Dedifferentiated amniotic fluid mesenchymal stem cell (primary cell): ENCODE measurements around the gene PCDH18.
A peak's percentile ranks its signal among the peaks of the same experiment; 100 is the strongest.
"Not testable (repeated sequence)": the region's sequence is repeated elsewhere in the genome, so short reads cannot be mapped to it uniquely, and the experiment has no call there.

Source experiments
- DNase-seq: peaks from one replicate; pipeline ENCODE4 v3.0.0-alpha.2; 2016; ENCODE audit errors: extremely low spot score

PCDH18 gene

DNA sequence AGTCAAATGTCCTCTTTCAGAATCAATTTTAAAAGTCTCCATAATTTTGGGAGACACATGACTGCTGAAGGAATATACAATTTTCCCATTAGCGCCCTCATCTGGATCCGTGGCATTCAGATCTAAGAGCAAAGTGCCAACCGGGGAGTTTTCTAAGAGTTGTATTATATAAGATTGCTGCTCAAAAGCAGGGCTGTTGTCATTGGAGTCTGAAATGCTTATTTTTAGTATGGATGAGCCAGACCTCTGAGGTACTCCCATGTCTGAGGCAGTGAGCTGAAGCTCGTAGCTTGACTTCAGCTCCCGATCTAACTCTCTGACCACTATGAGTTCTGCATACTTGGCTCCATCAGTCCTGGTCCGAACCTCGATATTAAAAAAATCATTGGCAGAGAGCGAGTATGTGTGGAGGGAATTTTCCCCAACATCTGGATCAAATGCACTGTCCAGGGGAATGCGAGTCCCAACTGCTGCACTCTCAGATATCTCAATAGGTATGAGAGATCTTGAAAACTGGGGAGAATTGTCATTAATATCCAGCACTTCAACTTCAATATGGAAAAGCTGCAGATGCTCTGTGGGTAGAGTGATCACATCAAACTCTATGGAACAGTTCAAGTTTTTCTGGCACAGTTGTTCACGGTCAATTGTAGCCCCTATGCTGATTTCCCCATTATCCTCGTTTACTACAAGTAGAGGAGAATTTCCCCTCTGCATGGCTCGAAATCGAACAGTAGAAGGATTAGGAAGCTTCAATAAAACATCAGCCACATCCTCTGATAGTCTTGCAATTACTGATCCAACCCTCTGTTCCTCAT is 917 bp downstream of the PCDH18 start:
- peak; percentile 77 for DNase-seq

GRCh38 chr4:137530176-137530575 is 2.1 kb downstream of the PCDH18 start:
- DNase-seq = no peak

- DNase-seq = no peak
Measured at GRCh38 chr4:137529432-137529831, 2.9 kb downstream of the PCDH18 start.

- no peak for DNase-seq
Measured at GRCh38 chr4:137528673-137529072, 3.6 kb downstream of the PCDH18 start.

DNA sequence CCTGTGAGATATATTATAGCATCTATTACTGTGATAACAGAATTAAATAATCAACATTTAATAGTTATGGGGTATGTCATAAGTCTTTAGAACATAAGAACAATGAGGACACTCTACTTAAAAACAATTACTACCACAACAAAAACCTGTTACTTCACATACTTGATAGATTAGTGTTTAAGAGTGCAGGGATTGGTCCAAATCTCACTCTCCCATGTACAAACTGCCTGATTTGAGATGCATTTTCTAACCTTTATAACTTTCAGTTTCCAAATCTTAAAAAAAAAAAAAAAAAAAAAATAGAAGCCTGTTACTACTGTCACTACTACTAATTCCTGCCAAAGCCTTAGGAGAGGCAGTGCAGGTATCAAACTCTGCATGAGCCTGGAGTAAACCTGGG is 5.6 kb downstream of the PCDH18 start:
- no peak for DNase-seq

GRCh38 chr4:137524725-137525369 is 7.4 kb downstream of the PCDH18 start:
- no peak for DNase-seq

DNA sequence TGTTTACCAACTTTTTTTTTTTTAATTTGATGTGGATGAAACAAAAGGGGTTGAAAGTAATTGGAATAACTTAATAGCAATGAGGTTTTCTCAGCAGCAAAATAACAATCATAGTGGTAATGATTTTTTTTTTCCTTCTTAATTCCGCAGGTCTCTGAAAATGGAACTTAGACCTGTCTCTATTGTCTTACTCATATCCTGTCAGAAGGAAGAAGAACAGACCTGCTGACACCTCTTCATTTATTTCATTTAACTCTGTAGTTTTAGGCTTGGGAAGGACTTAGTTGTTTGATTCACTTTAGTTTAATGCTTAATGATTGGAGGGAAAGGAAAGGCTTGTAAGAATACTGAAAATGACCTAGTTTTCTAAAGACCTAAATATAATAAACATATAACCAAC is 9.0 kb downstream of the PCDH18 start:
- DNase-seq = no peak

- DNase-seq = no peak
Measured at GRCh38 chr4:137521053-137521452, 11.2 kb downstream of the PCDH18 start.

GRCh38 chr4:137519406-137519805 is 12.9 kb downstream of the PCDH18 start:
- DNase-seq = peak; percentile 85

GRCh38 chr4:137517323-137517722 is 15.0 kb downstream of the PCDH18 start:
- not testable (repeated sequence) for DNase-seq

DNA sequence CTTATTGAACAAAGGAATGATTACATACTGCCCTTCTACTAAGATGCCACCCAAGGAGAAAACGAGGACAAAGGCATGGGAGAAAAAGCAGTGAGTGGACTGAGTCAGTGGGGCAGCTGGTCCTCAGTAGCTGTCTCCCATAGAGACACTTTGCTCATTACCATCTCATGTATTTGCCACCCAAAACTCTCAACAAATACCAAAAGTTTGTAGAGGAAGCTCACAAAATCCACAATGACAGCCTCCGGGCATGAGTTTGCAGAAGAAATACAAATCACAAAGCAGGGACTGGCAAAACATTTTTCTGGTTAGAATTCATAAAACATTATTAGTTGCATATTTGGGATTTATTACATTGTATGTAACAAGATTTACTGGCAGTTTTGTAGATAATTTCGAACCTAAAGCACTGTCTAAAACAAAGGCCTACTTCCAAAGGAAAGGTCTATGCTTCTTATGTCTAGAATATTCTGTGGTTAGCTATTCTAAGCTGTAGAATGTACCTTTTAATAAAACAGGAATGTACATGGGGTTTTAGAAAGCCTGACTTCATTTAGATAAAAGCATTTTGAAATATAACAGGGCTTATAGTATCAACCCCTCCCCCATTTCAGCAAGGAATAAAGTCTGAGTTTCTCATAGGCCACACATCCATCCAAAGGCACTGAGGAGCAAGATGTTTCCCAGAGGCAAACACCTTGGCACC is 17.7 kb downstream of the PCDH18 start:
- DNase-seq = no peak

DNA sequence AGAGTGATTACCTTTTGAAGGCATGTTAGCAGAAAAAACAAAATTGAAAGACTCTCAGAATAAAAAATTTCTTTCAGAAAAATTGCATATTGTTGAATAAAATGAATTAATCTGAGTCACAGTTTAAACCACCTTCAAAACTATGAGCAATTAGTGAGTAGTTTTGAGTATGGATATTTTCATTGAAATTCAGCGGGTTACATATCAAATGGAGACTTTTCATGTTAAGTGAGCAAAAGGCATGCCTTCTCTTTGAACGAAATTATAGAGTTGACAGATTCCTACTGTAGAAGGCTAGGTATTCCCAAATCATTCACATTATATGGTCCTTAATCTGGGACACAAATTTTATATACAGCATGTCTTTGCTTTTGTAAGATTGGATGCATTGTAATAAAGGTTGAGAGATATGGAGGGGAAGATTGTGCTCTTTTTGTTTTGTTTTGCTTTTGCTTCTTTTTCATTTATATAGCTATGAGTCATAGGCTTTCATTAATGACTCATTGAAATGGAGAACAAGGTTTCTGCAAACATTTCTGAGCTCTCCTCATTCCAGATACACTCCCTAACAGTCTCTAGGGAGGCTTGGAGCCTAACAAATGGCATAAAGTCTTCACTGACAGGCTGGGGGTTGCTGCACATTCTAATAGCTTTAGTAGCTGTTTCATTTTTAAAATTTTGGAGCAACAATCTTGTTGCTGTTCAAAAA is 21.6 kb downstream of the PCDH18 start:
- DNase-seq = peak; percentile 96

GRCh38 chr4:137509855-137510282 is 22.4 kb downstream of the PCDH18 start:
- peak; percentile 12 for DNase-seq

GRCh38 chr4:137502339-137503129 is 29.8 kb downstream of the PCDH18 start:
- no peak for DNase-seq

GRCh38 chr4:137496267-137496666 is 36.0 kb downstream of the PCDH18 start:
- not testable (repeated sequence) for DNase-seq

- no peak for DNase-seq
Measured at GRCh38 chr4:137495578-137495977, 36.7 kb downstream of the PCDH18 start.

DNA sequence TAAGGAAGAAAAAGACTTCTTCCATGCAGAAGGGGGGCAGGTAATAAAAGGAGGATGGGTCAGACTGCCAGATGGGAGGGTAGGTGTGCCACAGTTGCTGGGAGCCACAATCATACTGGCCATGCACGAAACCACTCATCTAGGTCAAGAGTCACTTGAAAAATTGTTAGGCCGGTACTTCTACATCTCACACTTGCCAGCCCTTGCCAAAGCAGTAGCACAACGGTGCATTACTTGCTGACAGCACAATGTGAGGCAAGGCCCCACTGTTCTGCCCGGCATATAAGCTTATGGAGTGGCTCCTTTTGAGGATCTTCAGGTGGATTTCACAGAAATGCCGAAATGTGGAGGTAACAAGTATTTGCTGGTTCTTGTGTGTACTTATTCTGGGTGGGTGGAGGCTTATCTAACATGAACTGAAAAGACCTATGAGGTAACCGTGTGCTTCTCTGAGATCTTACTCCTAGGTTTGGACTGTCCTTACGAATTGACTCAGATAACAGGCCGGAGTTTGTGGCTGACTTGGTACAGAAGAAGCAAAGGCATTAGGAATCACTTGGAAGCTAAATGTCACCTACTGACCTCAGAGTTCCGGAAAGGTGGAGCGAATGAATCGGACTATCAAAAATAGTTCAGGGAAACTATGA is 48.9 kb downstream of the PCDH18 start:
- DNase-seq = not testable (repeated sequence)

DNA sequence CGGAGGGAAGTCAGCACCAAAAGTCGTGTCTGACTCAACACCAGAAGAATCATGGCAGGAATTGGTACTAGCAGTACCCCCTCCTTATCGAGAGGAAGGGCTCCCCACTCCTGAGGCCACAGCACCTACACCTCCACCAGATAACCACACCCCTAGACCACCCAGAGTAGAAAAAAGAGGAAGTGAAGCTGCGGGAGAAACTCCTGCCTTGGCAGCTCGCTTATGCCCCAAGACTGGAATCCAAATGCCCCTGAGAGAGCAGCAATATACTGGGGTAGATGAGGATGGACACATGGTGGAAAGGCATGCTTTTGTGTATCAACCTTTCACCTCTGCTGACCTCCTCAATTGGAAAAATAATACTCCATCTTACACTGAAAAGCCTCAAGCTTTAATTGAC is 52.6 kb downstream of the PCDH18 start:
- DNase-seq = not testable (repeated sequence)

DNA sequence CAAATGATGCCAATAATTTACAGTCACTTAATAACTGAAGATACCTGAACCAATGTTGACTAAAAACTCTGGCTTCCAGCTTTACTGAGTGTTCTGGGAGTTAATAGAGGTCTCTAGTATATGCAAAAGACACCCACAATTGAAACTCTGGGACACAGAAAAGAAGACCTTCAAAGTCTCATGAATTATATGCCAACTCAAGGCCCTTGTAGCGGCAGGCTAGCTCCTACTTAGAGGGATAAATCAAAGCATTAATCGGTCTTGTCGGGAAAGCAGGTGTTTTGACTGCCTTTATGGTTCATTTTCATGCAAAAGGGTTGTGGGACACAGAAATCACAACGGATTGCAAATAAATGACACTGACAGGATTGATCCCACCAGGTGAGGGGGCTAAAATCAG is 55.9 kb downstream of the PCDH18 start:
- no peak for DNase-seq

GRCh38 chr4:137474711-137475301 is 57.5 kb downstream of the PCDH18 start:
- DNase-seq = peak; percentile 26
